CD4-positive, CD25-positive, alpha-beta regulatory T cell (primary cell): ENCODE data around the gene TNNC1. TPM values are rescaled to one million over a fixed set of nuclear protein-coding genes. Genes with fewer than 3 reads are reported as not detected.

Source experiments
- ATAC-seq, 2 donors: fragments of 150-1000 bp; cut with Tn5 transposase; one replicate each; pipeline ENCODE4 v1.10.0; 2021; ENCODE audit warnings: low read depth in 2 of 2, moderate number of reproducible peaks in 2 of 2, moderate library complexity in 1 of 2
- DNase-seq, 3 donors: peaks; one replicate each; pipeline versions ENCODE4 v3.0.0 to v3.0.0-alpha.2; 2012 to 2022; ENCODE audit warnings: mixed read lengths in 1 of 3
- H3K27ac ChIP-seq: one replicate; pipeline ENCODE4 v1.7.0; 2013; ENCODE audit warnings: mild to moderate bottlenecking, low read length; ENCODE audit not compliant: insufficient read depth, poor library complexity, severe bottlenecking
- H3K27me3 ChIP-seq: one replicate; pipeline ENCODE4 v1.7.0; 2013; ENCODE audit warnings: low read length; ENCODE audit not compliant: control insufficient read depth, insufficient read depth
- H3K36me3 ChIP-seq: one replicate; pipeline ENCODE4 v1.7.0; 2013; ENCODE audit warnings: mild to moderate bottlenecking, low read length, moderate library complexity; ENCODE audit not compliant: control insufficient read depth, insufficient read depth
- H3K4me1 ChIP-seq: 2 replicates; pipeline ENCODE4 v1.7.0; 2013; ENCODE audit warnings: mild to moderate bottlenecking, low read length; ENCODE audit not compliant: insufficient read depth, control insufficient read depth, poor library complexity, severe bottlenecking
- H3K4me3 ChIP-seq: one replicate; pipeline ENCODE4 v1.7.0; 2013; ENCODE audit warnings: low read depth, mild to moderate bottlenecking, low read length, moderate library complexity
- H3K9me3 ChIP-seq, 2 experiments: 1 replicate in 1 of 2; 2 replicates in 1 of 2; pipeline ENCODE4 v1.7.0; 2013; ENCODE audit warnings: low read length in 2 of 2, mild to moderate bottlenecking in 1 of 2, moderate library complexity in 1 of 2; ENCODE audit not compliant: control insufficient read depth in 2 of 2
- H3K27ac Mint-ChIP-seq, 3 donors: one replicate each; pipeline ENCODE4 v1.8.0; 2020 to 2022; ENCODE audit warnings: mild to moderate bottlenecking in 3 of 3, mixed read lengths in 3 of 3, moderate library complexity in 2 of 3
- H3K27me3 Mint-ChIP-seq: one replicate; pipeline ENCODE4 v1.8.0; 2022; ENCODE audit warnings: mild to moderate bottlenecking, mixed read lengths
- H3K36me3 Mint-ChIP-seq: one replicate; pipeline ENCODE4 v1.8.0; 2020; ENCODE audit warnings: mixed read lengths
- H3K4me1 Mint-ChIP-seq, 4 donors: one replicate each; pipeline ENCODE4 v1.8.0; 2020 to 2022; ENCODE audit warnings: mixed read lengths in 4 of 4, mild to moderate bottlenecking in 1 of 4
- H3K4me3 Mint-ChIP-seq, 4 donors: one replicate each; pipeline ENCODE4 v1.8.0; 2020 to 2022; ENCODE audit warnings: mild to moderate bottlenecking in 4 of 4, mixed read lengths in 4 of 4, moderate library complexity in 3 of 4
- H3K9me3 Mint-ChIP-seq, 7 donors: one replicate each; pipeline ENCODE4 v1.8.0; 2020 to 2022; ENCODE audit warnings: mixed read lengths in 7 of 7, mild to moderate bottlenecking in 3 of 7, moderate library complexity in 2 of 7
- polyA plus RNA-seq, 4 donors: library from polyadenylated mRNA; unstranded; fragments of 300-500 nt; fragmentation: Illumina TruSeq; gene quantifications; one replicate each; pipeline ENCODE4 v1.2.3, GENCODE V29; 2021
- total RNA-seq: library from RNA; stranded (reverse); gene quantifications from one replicate; pipeline ENCODE4 v1.2.3, GENCODE V29; 2022

Gene TNNC1
- total and polyA plus RNA-seq, 5 donors from 2014 or later, result 0.38 to 3.9 (median 0.63) TPM

- H3K36me3 ChIP-seq, result peaks cover 6% of the 10 kb centered on the region
- Mint-ChIP-seq H3K4me1 (peaks cover 9 to 41% (median 24%) of the 10 kb centered on the region in 4 donors), H3K4me3 (peak overlapping the region in 3 of 4 donors; percentile 7 to 76 (median 30)), H3K36me3 (no peaks in the 10 kb centered on the region), H3K9me3 (no peaks in the 10 kb centered on the region), H3K27me3 (no peaks in the 10 kb centered on the region), H3K27ac (peak overlapping the region; percentile 84 to 97 (median 92))
- H3K4me1 ChIP-seq, result peaks cover 40% of the 10 kb centered on the region
- H3K9me3 ChIP-seq, result no peaks in the 10 kb centered on the region
- ATAC-seq (no peak), DNase-seq (no peak)
- no peaks in the 10 kb centered on the region for H3K27me3 ChIP-seq
- peak overlapping the region; percentile 72 for H3K27ac ChIP-seq
- H3K4me3 ChIP-seq, result peak overlapping the region; percentile 28
These were observed 21.1 kb downstream of the TNNC1 start for GRCh38 chr3:52432691-52433141.

- H3K9me3 ChIP-seq, result no peaks in the 10 kb centered on the region
- Mint-ChIP-seq H3K36me3 (no peaks in the 10 kb centered on the region), H3K27me3 (no peaks in the 10 kb centered on the region), H3K9me3 (no peaks in the 10 kb centered on the region), H3K27ac (peak overlapping the region; percentile 78 to 92 (median 84)), H3K4me1 (peaks cover 9 to 41% (median 24%) of the 10 kb centered on the region in 4 donors), H3K4me3 (peak overlapping the region; percentile 17 to 80 (median 71))
- no peaks in the 10 kb centered on the region for H3K27me3 ChIP-seq
- peak overlapping the region; percentile 72 for H3K27ac ChIP-seq
- H3K4me1 ChIP-seq, result peaks cover 40% of the 10 kb centered on the region
- H3K36me3 ChIP-seq, result peaks cover 1% of the 10 kb centered on the region
- peak in 1 of 3 donors; percentile 40 for DNase-seq
- H3K4me3 ChIP-seq, result no peak overlapping the region
- no peak for ATAC-seq
These were observed 21.6 kb downstream of the TNNC1 start for GRCh38 chr3:52432225-52432624.

GRCh38 chr3:52431459-52432223 lies 22.2 kb downstream of the TNNC1 start:
- H3K4me3 ChIP-seq, result no peak overlapping the region
- H3K36me3 ChIP-seq, result no peaks in the 10 kb centered on the region
- H3K9me3 ChIP-seq, result no peaks in the 10 kb centered on the region
- Mint-ChIP-seq H3K4me1 (peaks cover 9 to 41% (median 24%) of the 10 kb centered on the region in 4 donors), H3K27ac (peak overlapping the region; percentile 78 to 92 (median 84)), H3K9me3 (no peaks in the 10 kb centered on the region), H3K36me3 (no peaks in the 10 kb centered on the region), H3K4me3 (peak overlapping the region; percentile 17 to 80 (median 71)), H3K27me3 (no peaks in the 10 kb centered on the region)
- peaks cover 40% of the 10 kb centered on the region for H3K4me1 ChIP-seq
- H3K27ac ChIP-seq, result peak overlapping the region; percentile 72
- H3K27me3 ChIP-seq, result no peaks in the 10 kb centered on the region
- DNase-seq, result no peak
- ATAC-seq, result no peak

- no peaks in the 10 kb centered on the region for H3K9me3 ChIP-seq
- no peaks in the 10 kb centered on the region for H3K27me3 Mint-ChIP-seq
- no peak overlapping the region for H3K27ac ChIP-seq
- peaks cover 9 to 41% (median 22%) of the 10 kb centered on the region in 4 donors for H3K4me1 Mint-ChIP-seq
- H3K4me1 ChIP-seq, result peaks cover 40% of the 10 kb centered on the region
- no peaks in the 10 kb centered on the region for H3K9me3 Mint-ChIP-seq
- DNase-seq (no peak), ATAC-seq (no peak)
- no peaks in the 10 kb centered on the region for H3K36me3 ChIP-seq
- no peak overlapping the region for H3K4me3 ChIP-seq
- no peak overlapping the region for H3K27ac Mint-ChIP-seq
- no peaks in the 10 kb centered on the region for H3K27me3 ChIP-seq
- H3K36me3 Mint-ChIP-seq, result no peaks in the 10 kb centered on the region
- H3K4me3 Mint-ChIP-seq, result no peak overlapping the region
These were observed 23.4 kb downstream of the TNNC1 start for GRCh38 chr3:52430416-52430810.

GRCh38 chr3:52429779-52430415 lies 23.9 kb downstream of the TNNC1 start:
- Histone ChIP-seq H3K36me3 (no peaks in the 10 kb centered on the region), H3K4me1 (peaks cover 40% of the 10 kb centered on the region), H3K4me3 (no peak overlapping the region), H3K9me3 (no peaks in the 10 kb centered on the region), H3K27me3 (no peaks in the 10 kb centered on the region), H3K27ac (no peak overlapping the region)
- no peak for ATAC-seq
- Mint-ChIP-seq H3K9me3 (no peaks in the 10 kb centered on the region), H3K4me3 (no peak overlapping the region), H3K27me3 (no peaks in the 10 kb centered on the region), H3K27ac (no peak overlapping the region), H3K4me1 (peaks cover 9 to 38% (median 21%) of the 10 kb centered on the region in 4 donors), H3K36me3 (no peaks in the 10 kb centered on the region)
- DNase-seq, result no peak

- H3K36me3 ChIP-seq, result no peaks in the 10 kb centered on the region
- Mint-ChIP-seq H3K36me3 (no peaks in the 10 kb centered on the region), H3K4me1 (peaks cover 9 to 30% (median 17%) of the 10 kb centered on the region in 4 donors), H3K27ac (peak overlapping the region in 1 of 3 donors; percentile 7), H3K27me3 (no peaks in the 10 kb centered on the region), H3K4me3 (peak overlapping the region in 1 of 4 donors; percentile 43), H3K9me3 (no peaks in the 10 kb centered on the region)
- H3K4me1 ChIP-seq, result peaks cover 32% of the 10 kb centered on the region
- H3K27me3 ChIP-seq, result no peaks in the 10 kb centered on the region
- H3K4me3 ChIP-seq, result no peak overlapping the region
- H3K9me3 ChIP-seq, result no peaks in the 10 kb centered on the region
- DNase-seq, result no peak
- no peak for ATAC-seq
- no peak overlapping the region for H3K27ac ChIP-seq
These were observed 24.8 kb downstream of the TNNC1 start for GRCh38 chr3:52429031-52429430.

- no peaks in the 10 kb centered on the region for H3K9me3 ChIP-seq
- H3K36me3 ChIP-seq, result no peaks in the 10 kb centered on the region
- ATAC-seq (peak; percentile 50 to 55), DNase-seq (peak in 2 of 3 donors; percentile 48 to 62)
- Mint-ChIP-seq H3K27ac (peak overlapping the region in 2 of 3 donors; percentile 7 to 79), H3K27me3 (no peaks in the 10 kb centered on the region), H3K4me1 (peaks cover 9 to 24% (median 14%) of the 10 kb centered on the region in 4 donors), H3K36me3 (no peaks in the 10 kb centered on the region), H3K9me3 (no peaks in the 10 kb centered on the region), H3K4me3 (peak overlapping the region in 2 of 4 donors; percentile 8 to 43)
- no peak overlapping the region for H3K4me3 ChIP-seq
- H3K27ac ChIP-seq, result no peak overlapping the region
- peaks cover 25% of the 10 kb centered on the region for H3K4me1 ChIP-seq
- H3K27me3 ChIP-seq, result no peaks in the 10 kb centered on the region
These were observed 25.5 kb downstream of the TNNC1 start for GRCh38 chr3:52428151-52429005.
